Naive B cell (primary cell): ENCODE data around the gene NPLOC4. TPM values are rescaled to one million over a fixed set of nuclear protein-coding genes. Genes with fewer than 3 reads are reported as not detected.

Experiments used
- ATAC-seq, 2 donors: fragments of 150-1000 bp; cut with Tn5 transposase; 2 replicates each; pipeline ENCODE4 v1.10.0; 2021; ENCODE audit warnings: low read depth in 2 of 2, mild to moderate bottlenecking in 2 of 2, moderate library complexity in 2 of 2
- DNase-seq: peaks from one replicate; pipeline ENCODE4 v3.0.0; 2022
- H3K27ac Mint-ChIP-seq, 6 donors: one replicate each; pipeline ENCODE4 v1.8.0; 2020 to 2022; ENCODE audit warnings: mild to moderate bottlenecking in 6 of 6, mixed read lengths in 6 of 6, moderate library complexity in 5 of 6, inconsistent platforms in 2 of 6
- H3K27me3 Mint-ChIP-seq, 3 donors: one replicate each; pipeline ENCODE4 v1.8.0; 2021 to 2022; ENCODE audit warnings: mixed read lengths in 3 of 3, mild to moderate bottlenecking in 1 of 3
- H3K36me3 Mint-ChIP-seq, 2 donors: one replicate each; pipeline ENCODE4 v1.8.0; 2020 to 2022; ENCODE audit warnings: mixed read lengths in 2 of 2, inconsistent platforms in 1 of 2, mild to moderate bottlenecking in 1 of 2
- H3K4me1 Mint-ChIP-seq, 3 donors: one replicate each; pipeline ENCODE4 v1.8.0; 2020 to 2022; ENCODE audit warnings: mixed read lengths in 3 of 3, inconsistent platforms in 1 of 3, mild to moderate bottlenecking in 1 of 3, moderate library complexity in 1 of 3
- H3K4me3 Mint-ChIP-seq, 8 donors: one replicate each; pipeline ENCODE4 v1.8.0; 2020 to 2022; ENCODE audit warnings: mild to moderate bottlenecking in 8 of 8, mixed read lengths in 8 of 8, moderate library complexity in 8 of 8, inconsistent platforms in 2 of 8
- H3K9me3 Mint-ChIP-seq, 7 donors: one replicate each; pipeline ENCODE4 v1.8.0; 2020 to 2022; ENCODE audit warnings: mixed read lengths in 7 of 7, mild to moderate bottlenecking in 5 of 7, inconsistent platforms in 2 of 7, moderate library complexity in 1 of 7
- polyA plus RNA-seq, 6 donors: library from polyadenylated mRNA; unstranded; fragments of 300-500 nt; fragmentation: Illumina TruSeq; gene quantifications; one replicate each; pipeline ENCODE4 v1.2.3, GENCODE V29; 2021; ENCODE audit warnings: low read depth in 6 of 6

The NPLOC4 gene
- polyA plus RNA-seq, 6 donors from 2014 or later: 49.2 to 76.6 (median 57.7) TPM

- peaks cover 12 to 44% (median 41%) of the 10 kb centered on the region in 3 donors for H3K4me1 Mint-ChIP-seq
- no peak for ATAC-seq
- no peaks in the 10 kb centered on the region for H3K36me3 Mint-ChIP-seq
- no peak for DNase-seq
- H3K27ac Mint-ChIP-seq: peak overlapping the region in 3 of 6 donors; percentile 10 to 82 (median 52)
- H3K27me3 Mint-ChIP-seq: no peaks in the 10 kb centered on the region
- H3K4me3 Mint-ChIP-seq: peak overlapping the region; percentile 25 to 96 (median 76)
- no peaks in the 10 kb centered on the region for H3K9me3 Mint-ChIP-seq
Measured at GRCh38 chr17:81520021-81520901, 116.7 kb downstream of the NPLOC4 start.

DNA sequence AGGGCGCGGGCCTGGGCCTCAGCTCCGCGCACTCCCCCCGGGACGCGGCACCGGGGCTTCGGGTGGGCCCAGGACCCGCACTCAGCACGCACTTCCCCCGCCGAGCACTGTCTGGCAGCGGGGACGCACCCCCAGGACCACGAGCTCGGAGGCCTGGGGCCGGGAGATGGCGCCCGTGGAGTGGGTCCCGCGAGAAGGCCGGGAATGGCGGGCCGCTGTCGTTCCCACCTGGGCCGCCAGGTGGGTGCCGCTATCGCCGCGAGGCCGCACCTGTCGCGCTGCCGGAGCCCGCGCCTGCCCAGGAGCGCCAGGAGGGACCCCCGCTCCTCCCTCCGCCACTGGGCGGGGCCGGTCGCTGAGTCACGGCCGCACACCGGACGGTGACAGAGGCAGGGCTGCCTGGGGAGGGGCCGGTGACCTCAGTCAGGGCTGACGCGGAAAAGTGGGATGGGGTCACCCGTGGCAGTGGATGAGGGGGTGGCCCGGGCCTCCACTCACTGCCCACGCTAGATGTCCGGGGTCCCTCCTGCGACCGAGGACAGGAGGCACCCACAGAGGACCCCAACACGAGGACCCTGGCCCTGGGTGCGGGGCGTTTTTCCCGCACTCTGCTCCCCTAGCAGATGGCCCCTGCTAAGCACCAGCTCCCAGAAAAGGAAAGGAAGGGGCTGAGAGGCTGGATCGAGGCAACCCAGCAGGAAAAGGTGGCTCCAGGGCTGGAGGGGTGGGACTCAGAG, 117.5 kb downstream of the NPLOC4 start:
- Mint-ChIP-seq H3K9me3 (no peaks in the 10 kb centered on the region), H3K4me3 (peak overlapping the region; percentile 58 to 96 (median 84)), H3K36me3 (no peaks in the 10 kb centered on the region), H3K27me3 (no peaks in the 10 kb centered on the region), H3K4me1 (peaks cover 12 to 44% (median 41%) of the 10 kb centered on the region in 3 donors), H3K27ac (peak overlapping the region in 3 of 6 donors; percentile 38 to 76 (median 60))
- peak; percentile 72 for DNase-seq
- peak; percentile 35 to 43 for ATAC-seq

DNA sequence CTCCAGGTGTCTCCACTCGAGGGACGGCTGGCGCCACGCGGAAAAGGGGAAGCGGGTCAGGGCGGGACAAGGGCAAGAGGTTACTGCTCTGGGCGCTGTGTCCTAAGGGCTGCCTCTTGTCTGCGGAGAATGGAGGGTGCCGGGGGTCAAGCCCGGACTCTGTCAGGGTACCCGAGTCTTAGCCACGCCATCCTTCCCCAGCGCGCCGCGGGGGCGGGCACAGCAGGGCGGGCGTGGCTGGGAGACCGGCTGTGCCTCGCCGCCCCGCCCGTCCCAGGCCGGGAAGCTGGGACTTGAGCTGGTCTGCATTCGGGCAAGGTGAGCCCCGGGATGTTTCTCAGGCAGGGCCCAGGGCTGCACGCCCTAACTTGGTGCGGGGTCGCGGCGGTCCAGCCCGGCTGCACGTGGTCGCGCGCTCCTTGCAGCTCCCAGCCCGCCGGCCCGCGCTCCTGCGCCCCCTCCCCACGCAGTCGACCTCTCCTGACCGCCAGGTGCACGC, 118.1 kb downstream of the NPLOC4 start:
- no peaks in the 10 kb centered on the region for H3K36me3 Mint-ChIP-seq
- no peaks in the 10 kb centered on the region for H3K9me3 Mint-ChIP-seq
- peak overlapping the region in 3 of 6 donors; percentile 95 to 99 (median 96) for H3K27ac Mint-ChIP-seq
- no peak for ATAC-seq
- H3K27me3 Mint-ChIP-seq: no peaks in the 10 kb centered on the region
- peak overlapping the region; percentile 93 to 97 (median 96) for H3K4me3 Mint-ChIP-seq
- peaks cover 12 to 44% (median 41%) of the 10 kb centered on the region in 3 donors for H3K4me1 Mint-ChIP-seq
- DNase-seq: no peak

GRCh38 chr17:81518113-81518784, 118.7 kb downstream of the NPLOC4 start:
- Mint-ChIP-seq H3K4me1 (peaks cover 14 to 46% (median 41%) of the 10 kb centered on the region in 3 donors), H3K36me3 (no peaks in the 10 kb centered on the region), H3K27me3 (no peaks in the 10 kb centered on the region), H3K4me3 (peak overlapping the region; percentile 93 to 97 (median 96)), H3K27ac (peak overlapping the region; percentile 72 to 99 (median 96)), H3K9me3 (no peaks in the 10 kb centered on the region)
- DNase-seq (no peak), ATAC-seq (no peak)

DNA sequence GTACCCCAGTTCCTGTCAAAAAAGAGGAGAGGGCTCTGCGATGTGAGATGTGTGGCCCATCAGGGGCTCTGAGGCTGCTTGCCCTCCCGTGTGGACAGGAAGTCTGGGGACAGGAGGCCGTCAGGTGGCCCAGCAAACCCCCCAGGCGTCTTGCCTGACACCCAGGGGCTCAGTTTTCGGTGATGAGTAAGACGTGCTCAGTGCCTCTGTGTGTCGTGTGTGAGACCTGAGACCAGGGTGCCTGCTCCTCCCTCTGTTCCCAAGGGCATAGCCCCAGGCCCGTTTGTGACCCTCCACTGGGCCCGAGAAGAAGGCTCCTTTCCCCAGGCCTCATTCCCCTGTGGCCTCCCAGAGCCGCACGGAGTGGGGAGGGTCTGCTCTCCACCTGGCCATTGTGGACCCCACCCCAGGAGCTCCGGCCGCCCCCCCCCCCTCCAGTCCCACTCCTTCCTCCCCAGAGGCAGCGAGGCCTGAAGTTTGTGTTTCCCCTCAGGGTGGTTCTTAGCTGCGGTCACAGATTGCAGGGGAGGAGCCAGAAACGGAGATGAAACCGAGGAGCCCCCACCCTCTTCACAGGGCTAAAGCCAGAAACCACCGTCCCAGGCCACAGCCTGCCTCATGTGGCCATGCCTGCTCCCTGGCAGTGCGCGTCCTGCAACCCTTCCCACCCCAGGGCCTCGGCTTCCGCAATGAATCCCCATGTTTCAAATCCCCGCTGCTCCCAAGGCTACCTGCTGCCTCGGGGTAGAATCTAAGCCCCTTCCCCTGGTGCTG, 119.4 kb downstream of the NPLOC4 start:
- peak overlapping the region; percentile 93 to 97 (median 96) for H3K4me3 Mint-ChIP-seq
- H3K27me3 Mint-ChIP-seq: no peaks in the 10 kb centered on the region
- H3K4me1 Mint-ChIP-seq: peaks cover 14 to 40% (median 37%) of the 10 kb centered on the region in 3 donors
- peak; percentile 55 to 58 for ATAC-seq
- peak; percentile 81 for DNase-seq
- H3K36me3 Mint-ChIP-seq: no peaks in the 10 kb centered on the region
- H3K27ac Mint-ChIP-seq: peak overlapping the region; percentile 72 to 99 (median 96)
- no peaks in the 10 kb centered on the region for H3K9me3 Mint-ChIP-seq

DNA sequence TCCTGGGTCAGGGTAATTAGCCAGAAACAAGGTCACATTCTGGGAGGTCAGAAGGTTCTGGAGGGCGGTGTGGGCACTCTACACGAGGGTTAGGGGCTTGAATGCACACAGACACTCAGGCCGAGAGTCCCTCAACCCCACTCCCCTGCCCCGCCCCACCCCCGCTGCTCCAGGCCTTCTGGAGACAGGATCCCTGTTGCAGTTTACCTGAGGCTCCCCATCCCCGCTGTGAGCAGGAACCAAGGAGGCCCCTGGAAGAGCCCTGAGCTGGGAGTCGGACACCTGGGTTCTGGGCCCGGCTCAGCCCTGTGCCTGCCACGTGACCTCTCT, 119.9 kb downstream of the NPLOC4 start:
- DNase-seq (no peak), ATAC-seq (no peak)
- Mint-ChIP-seq H3K9me3 (no peaks in the 10 kb centered on the region), H3K36me3 (no peaks in the 10 kb centered on the region), H3K27ac (peak overlapping the region; percentile 72 to 99 (median 92)), H3K4me3 (peak overlapping the region; percentile 93 to 97 (median 96)), H3K27me3 (no peaks in the 10 kb centered on the region), H3K4me1 (peaks cover 16 to 39% (median 36%) of the 10 kb centered on the region in 3 donors)

DNA sequence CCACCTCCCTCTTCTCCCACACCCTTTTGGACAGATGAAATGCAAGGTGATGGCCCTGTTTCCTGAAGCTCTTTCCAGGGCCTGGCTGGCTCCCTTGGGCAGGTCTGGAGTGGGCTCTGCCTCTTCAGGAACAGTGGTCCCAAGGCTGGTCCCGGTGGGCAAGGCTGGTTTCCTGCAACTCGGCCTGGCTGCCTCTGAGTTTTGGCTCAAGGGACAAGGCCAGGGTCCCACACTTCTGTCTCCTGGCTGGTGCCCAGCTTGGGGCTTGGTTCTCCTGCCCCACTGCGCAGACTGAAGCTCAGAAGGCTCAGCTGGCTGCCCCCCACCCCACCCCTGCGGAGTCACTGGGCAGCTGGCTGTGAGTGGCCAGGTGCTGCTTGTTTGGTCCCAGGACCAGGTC, 120.5 kb downstream of the NPLOC4 start:
- ATAC-seq (no peak), DNase-seq (no peak)
- Mint-ChIP-seq H3K36me3 (peaks cover 4 to 5% of the 10 kb centered on the region in 2 donors), H3K9me3 (no peaks in the 10 kb centered on the region), H3K4me1 (peaks cover 22 to 45% (median 40%) of the 10 kb centered on the region in 3 donors), H3K27ac (peak overlapping the region in 5 of 6 donors; percentile 30 to 99 (median 89)), H3K4me3 (peak overlapping the region; percentile 93 to 97 (median 96)), H3K27me3 (no peaks in the 10 kb centered on the region)

GRCh38 chr17:81515530-81516041, 121.3 kb downstream of the NPLOC4 start:
- H3K27me3 Mint-ChIP-seq: no peaks in the 10 kb centered on the region
- DNase-seq: no peak
- peak overlapping the region; percentile 93 to 97 (median 96) for H3K4me3 Mint-ChIP-seq
- H3K9me3 Mint-ChIP-seq: no peaks in the 10 kb centered on the region
- peak overlapping the region; percentile 89 to 99 (median 94) for H3K27ac Mint-ChIP-seq
- peaks cover 28 to 51% (median 46%) of the 10 kb centered on the region in 3 donors for H3K4me1 Mint-ChIP-seq
- H3K36me3 Mint-ChIP-seq: peaks cover 13 to 14% of the 10 kb centered on the region in 2 donors
- ATAC-seq: no peak

DNA sequence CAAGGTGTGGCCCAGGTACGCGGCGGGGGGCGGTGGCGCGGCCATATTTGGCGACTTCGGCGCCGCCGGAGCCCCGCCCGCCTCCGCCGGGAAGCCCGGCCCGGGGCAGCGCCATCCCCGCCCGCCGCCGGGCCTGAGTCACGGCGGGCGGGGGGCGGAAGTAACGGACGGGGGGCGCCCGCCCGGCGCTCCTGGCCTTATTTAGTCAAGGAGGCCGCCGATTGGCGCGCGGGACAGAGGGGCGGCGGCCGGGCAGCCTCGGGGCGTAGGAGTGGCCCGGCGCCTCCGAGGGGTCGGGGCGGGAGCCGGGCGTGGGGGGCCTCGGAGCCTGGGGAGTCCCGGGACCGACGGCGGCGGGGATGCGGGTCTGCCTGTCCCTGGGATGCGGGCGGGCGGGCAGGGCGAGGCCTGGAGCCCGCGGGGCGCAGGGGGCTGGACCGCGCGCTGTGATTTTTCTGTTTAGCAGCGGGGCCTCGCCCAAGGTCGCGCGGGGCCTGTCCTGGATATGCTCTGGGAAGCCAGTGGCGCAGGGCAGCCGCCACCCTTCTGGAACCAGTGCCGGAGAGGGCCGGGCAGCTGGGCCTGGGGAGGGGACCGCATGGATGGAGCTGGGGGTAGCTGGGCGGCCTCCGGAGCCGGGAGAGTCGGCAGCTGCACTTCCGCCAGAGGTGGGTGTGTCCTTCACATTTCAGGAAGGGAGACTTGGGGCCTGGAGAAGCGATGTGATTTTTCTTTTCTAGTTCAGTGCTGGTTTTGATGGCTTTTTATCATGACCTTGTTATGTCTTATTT, 122.0 kb downstream of the NPLOC4 start:
- Mint-ChIP-seq H3K27me3 (no peaks in the 10 kb centered on the region), H3K4me3 (peak overlapping the region; percentile 93 to 97 (median 96)), H3K9me3 (no peaks in the 10 kb centered on the region), H3K36me3 (peaks cover 19 to 20% of the 10 kb centered on the region in 2 donors), H3K27ac (peak overlapping the region; percentile 90 to 99 (median 94)), H3K4me1 (peaks cover 31 to 51% (median 46%) of the 10 kb centered on the region in 3 donors)
- DNase-seq (peak; percentile 75), ATAC-seq (peak; percentile 7)

- ATAC-seq (no peak), DNase-seq (no peak)
- peaks cover 36 to 54% (median 52%) of the 10 kb centered on the region in 3 donors for H3K4me1 Mint-ChIP-seq
- H3K27ac Mint-ChIP-seq: peak overlapping the region in 4 of 6 donors; percentile 49 to 92 (median 74)
- peak overlapping the region; percentile 79 to 97 (median 93) for H3K4me3 Mint-ChIP-seq
- peaks cover 22 to 25% of the 10 kb centered on the region in 2 donors for H3K36me3 Mint-ChIP-seq
- no peaks in the 10 kb centered on the region for H3K27me3 Mint-ChIP-seq
- H3K9me3 Mint-ChIP-seq: no peaks in the 10 kb centered on the region
Measured at GRCh38 chr17:81514489-81514738, 122.5 kb downstream of the NPLOC4 start.

- DNase-seq: no peak
- H3K4me1 Mint-ChIP-seq: peaks cover 41 to 59% (median 57%) of the 10 kb centered on the region in 3 donors
Measured at GRCh38 chr17:81513753-81514488, 123.0 kb downstream of the NPLOC4 start.

More at GRCh38 chr17:81513753-81514488, 123.0 kb downstream of the NPLOC4 start:
- H3K27ac Mint-ChIP-seq: peak overlapping the region; percentile 90 to 97 (median 94)
- H3K9me3 Mint-ChIP-seq: no peaks in the 10 kb centered on the region
- peak overlapping the region; percentile 89 to 97 (median 93) for H3K4me3 Mint-ChIP-seq
- peaks cover 22 to 30% of the 10 kb centered on the region in 2 donors for H3K36me3 Mint-ChIP-seq
- no peak for ATAC-seq
- H3K27me3 Mint-ChIP-seq: no peaks in the 10 kb centered on the region
